ENCODE measurements around the gene MRC1.

GRCh38 chr10:17787087-17787961 lies 21.8 kb upstream of the MRC1 start:
- TF ChIP-seq POLR2AphosphoS5 (IDR thresholded peaks at IDR 0.05; ENCODE audit: low read depth, low read length): no peak
- no peak for TF ChIP-seq POLR2A (IDR thresholded peaks at IDR 0.05; ENCODE audit: low read depth, low read length)
- TF ChIP-seq TAF1 (IDR thresholded peaks at IDR 0.05; ENCODE audit: low read depth, low read length): no peak
- no peak for TF ChIP-seq PAX5 (IDR thresholded peaks at IDR 0.05; ENCODE audit: insufficient read depth, low read length, severe bottlenecking)
- no peak for TF ChIP-seq POU2F2 (IDR thresholded peaks at IDR 0.05; ENCODE audit: low read depth, low read length)
- no peak for TF ChIP-seq SPI1 (IDR thresholded peaks at IDR 0.05; ENCODE audit: low read depth, low read length)

Data from GM12891 (cell line).